ENCODE measurements around the gene ABCG5.
A peak's percentile ranks its signal among the peaks of the same experiment; 100 is the strongest.

- TF ChIP-seq POLR2A (IDR thresholded peaks at IDR 0.05) (no peak), EP300 (IDR thresholded peaks at IDR 0.05; ENCODE audit: low read depth) (no peak), CTCF (IDR thresholded peaks at IDR 0.05) (peak in 4 of 5 experiments; percentile 12 to 39 (median 22))
These were observed 40.3 kb downstream of the ABCG5 start for GRCh38 chr2:43798300-43798699.
